ENCODE results near the gene TPCN2. TPM values are rescaled to one million over a fixed set of nuclear protein-coding genes. Genes with fewer than 3 reads are reported as not detected.

Gene TPCN2
- polyA plus RNA-seq, 1 donor from 2014 or later = 14.2 TPM

DNA sequence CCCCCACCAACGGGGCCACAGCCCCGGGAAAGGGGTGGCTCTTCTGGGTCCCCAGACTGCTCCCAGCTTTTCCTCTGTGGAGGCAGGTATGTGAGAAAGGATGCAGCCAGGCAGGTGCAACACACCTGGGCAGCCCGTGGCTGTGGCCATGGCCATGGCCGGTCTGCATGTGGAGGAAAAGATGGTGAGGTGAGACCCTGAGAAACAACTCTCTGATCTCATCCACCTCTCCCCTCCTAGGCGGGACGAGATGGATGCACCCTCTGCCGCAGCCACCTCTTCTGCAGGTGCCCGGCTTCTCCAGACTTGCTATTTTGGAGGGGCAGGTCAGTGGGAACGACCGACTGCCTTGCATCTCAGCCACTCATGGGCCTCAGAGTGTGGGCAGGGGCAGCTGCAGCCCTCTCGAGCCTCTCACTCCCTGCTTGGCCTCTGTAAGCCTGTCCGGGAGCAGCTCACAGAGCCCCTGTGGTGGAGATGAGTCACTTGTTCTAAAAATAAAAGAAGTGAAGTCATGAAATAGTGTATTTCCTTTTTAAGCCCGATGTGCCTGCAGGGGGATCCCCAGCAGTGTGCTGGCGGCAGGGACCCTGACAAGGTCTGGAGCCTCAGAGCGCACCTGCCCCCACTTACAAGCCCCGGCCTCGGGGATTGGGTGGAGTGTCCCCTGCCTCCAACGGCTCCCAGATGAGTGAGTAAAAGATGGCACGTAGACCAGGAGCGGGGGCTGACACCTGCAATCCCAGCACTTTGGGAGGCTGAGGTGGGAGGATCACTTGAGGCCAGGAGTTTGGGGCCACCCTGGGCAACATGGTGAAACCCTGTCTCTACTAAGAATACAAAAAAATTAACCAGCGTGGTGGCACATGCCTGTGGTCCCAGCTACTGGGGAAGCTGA, 117.7 kb downstream of the TPCN2 start:
- no peaks in the 10 kb centered on the region for H3F3A ChIP-seq (ENCODE audit: insufficient read depth, low read length, poor library complexity, severe bottlenecking)
- no peaks in the 10 kb centered on the region for H4K20me1 ChIP-seq (ENCODE audit: insufficient read depth)
- H3K79me2 ChIP-seq (replicated peaks; ENCODE audit: insufficient read depth, low read length) = no peaks in the 10 kb centered on the region
- no peaks in the 10 kb centered on the region for H3K9me3 ChIP-seq (ENCODE audit: low read length)
- H3K36me3 ChIP-seq (ENCODE audit: insufficient read depth, low read length) = no peaks in the 10 kb centered on the region
- no peaks in the 10 kb centered on the region for H3K27me3 ChIP-seq (ENCODE audit: insufficient read depth, low read depth, low read length)
- H3K4me2 ChIP-seq (ENCODE audit: low read length) = no peak overlapping the region
- no peak overlapping the region for H3K9ac ChIP-seq (ENCODE audit: low read length)
- H2AFZ ChIP-seq (ENCODE audit: low read depth, low read length) = no peak overlapping the region
- no peaks in the 10 kb centered on the region for H3K9me2 ChIP-seq (ENCODE audit: insufficient read depth, low read length)
- H3K27ac ChIP-seq (ENCODE audit: low read length) = no peak overlapping the region
- no peak for TF ChIP-seq TAF1 (IDR thresholded peaks at IDR 0.05; ENCODE audit: low read depth)
- TF ChIP-seq, protein P1, sequence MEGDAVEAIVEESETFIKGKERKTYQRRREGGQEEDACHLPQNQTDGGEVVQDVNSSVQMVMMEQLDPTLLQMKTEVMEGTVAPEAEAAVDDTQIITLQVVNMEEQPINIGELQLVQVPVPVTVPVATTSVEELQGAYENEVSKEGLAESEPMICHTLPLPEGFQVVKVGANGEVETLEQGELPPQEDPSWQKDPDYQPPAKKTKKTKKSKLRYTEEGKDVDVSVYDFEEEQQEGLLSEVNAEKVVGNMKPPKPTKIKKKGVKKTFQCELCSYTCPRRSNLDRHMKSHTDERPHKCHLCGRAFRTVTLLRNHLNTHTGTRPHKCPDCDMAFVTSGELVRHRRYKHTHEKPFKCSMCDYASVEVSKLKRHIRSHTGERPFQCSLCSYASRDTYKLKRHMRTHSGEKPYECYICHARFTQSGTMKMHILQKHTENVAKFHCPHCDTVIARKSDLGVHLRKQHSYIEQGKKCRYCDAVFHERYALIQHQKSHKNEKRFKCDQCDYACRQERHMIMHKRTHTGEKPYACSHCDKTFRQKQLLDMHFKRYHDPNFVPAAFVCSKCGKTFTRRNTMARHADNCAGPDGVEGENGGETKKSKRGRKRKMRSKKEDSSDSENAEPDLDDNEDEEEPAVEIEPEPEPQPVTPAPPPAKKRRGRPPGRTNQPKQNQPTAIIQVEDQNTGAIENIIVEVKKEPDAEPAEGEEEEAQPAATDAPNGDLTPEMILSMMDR (IDR thresholded peaks at IDR 0.05; ENCODE audit: poor library complexity, severe bottlenecking) = no peak
- H3K4me3 ChIP-seq (ENCODE audit: low read length) = no peak overlapping the region

- no peaks in the 10 kb centered on the region for H3F3A ChIP-seq (ENCODE audit: insufficient read depth, low read length, poor library complexity, severe bottlenecking)
- no peak overlapping the region for H3K4me3 ChIP-seq (ENCODE audit: low read length)
- TF ChIP-seq, protein P1 (IDR thresholded peaks at IDR 0.05; ENCODE audit: poor library complexity, severe bottlenecking) = no peak
- no peak for TF ChIP-seq SMC3 (conservative IDR thresholded peaks at IDR 0.05; ENCODE audit: poor library complexity)
- no peak for TF ChIP-seq MXI1 (conservative IDR thresholded peaks at IDR 0.05; ENCODE audit: poor library complexity, severe bottlenecking)
- no peak for TF ChIP-seq EP300 (conservative IDR thresholded peaks at IDR 0.05; ENCODE audit: poor library complexity, severe bottlenecking)
- H3K27ac ChIP-seq (ENCODE audit: low read length) = no peak overlapping the region
- no peak overlapping the region for H2AFZ ChIP-seq (ENCODE audit: low read depth, low read length)
- no peaks in the 10 kb centered on the region for H4K20me1 ChIP-seq (ENCODE audit: insufficient read depth)
- H3K9me2 ChIP-seq (ENCODE audit: insufficient read depth, low read length) = no peaks in the 10 kb centered on the region
- no peaks in the 10 kb centered on the region for H3K9me3 ChIP-seq (ENCODE audit: low read length)
- H3K27me3 ChIP-seq (ENCODE audit: insufficient read depth, low read depth, low read length) = no peaks in the 10 kb centered on the region
- H3K36me3 ChIP-seq (ENCODE audit: insufficient read depth, low read length) = no peaks in the 10 kb centered on the region
- no peaks in the 10 kb centered on the region for H3K79me2 ChIP-seq (replicated peaks; ENCODE audit: insufficient read depth, low read length)
- no peak overlapping the region for H3K9ac ChIP-seq (ENCODE audit: low read length)
- H3K4me2 ChIP-seq (ENCODE audit: low read length) = no peak overlapping the region
These were observed 118.6 kb downstream of the TPCN2 start for GRCh38 chr11:69167130-69167915.

Data from neural cell (in vitro differentiated cells).